Stimulated activated CD4-positive, alpha-beta T cell treated with anti-CD3 and anti-CD28 coated beads, Interleukin-15, amount 100 ng/mL, for 24 hours (primary cell): ENCODE data around the gene IL1RAP.
A peak's percentile ranks its signal among the peaks of the same experiment; 100 is the strongest.
"Not testable (repeated sequence)": the region's sequence is repeated elsewhere in the genome, so short reads cannot be mapped to it uniquely, and the experiment has no call there.

Source experiments
- DNase-seq: peaks from one replicate; pipeline ENCODE4 v3.0.0-alpha.2; 2020

IL1RAP gene, protein sequence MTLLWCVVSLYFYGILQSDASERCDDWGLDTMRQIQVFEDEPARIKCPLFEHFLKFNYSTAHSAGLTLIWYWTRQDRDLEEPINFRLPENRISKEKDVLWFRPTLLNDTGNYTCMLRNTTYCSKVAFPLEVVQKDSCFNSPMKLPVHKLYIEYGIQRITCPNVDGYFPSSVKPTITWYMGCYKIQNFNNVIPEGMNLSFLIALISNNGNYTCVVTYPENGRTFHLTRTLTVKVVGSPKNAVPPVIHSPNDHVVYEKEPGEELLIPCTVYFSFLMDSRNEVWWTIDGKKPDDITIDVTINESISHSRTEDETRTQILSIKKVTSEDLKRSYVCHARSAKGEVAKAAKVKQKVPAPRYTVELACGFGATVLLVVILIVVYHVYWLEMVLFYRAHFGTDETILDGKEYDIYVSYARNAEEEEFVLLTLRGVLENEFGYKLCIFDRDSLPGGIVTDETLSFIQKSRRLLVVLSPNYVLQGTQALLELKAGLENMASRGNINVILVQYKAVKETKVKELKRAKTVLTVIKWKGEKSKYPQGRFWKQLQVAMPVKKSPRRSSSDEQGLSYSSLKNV

DNA sequence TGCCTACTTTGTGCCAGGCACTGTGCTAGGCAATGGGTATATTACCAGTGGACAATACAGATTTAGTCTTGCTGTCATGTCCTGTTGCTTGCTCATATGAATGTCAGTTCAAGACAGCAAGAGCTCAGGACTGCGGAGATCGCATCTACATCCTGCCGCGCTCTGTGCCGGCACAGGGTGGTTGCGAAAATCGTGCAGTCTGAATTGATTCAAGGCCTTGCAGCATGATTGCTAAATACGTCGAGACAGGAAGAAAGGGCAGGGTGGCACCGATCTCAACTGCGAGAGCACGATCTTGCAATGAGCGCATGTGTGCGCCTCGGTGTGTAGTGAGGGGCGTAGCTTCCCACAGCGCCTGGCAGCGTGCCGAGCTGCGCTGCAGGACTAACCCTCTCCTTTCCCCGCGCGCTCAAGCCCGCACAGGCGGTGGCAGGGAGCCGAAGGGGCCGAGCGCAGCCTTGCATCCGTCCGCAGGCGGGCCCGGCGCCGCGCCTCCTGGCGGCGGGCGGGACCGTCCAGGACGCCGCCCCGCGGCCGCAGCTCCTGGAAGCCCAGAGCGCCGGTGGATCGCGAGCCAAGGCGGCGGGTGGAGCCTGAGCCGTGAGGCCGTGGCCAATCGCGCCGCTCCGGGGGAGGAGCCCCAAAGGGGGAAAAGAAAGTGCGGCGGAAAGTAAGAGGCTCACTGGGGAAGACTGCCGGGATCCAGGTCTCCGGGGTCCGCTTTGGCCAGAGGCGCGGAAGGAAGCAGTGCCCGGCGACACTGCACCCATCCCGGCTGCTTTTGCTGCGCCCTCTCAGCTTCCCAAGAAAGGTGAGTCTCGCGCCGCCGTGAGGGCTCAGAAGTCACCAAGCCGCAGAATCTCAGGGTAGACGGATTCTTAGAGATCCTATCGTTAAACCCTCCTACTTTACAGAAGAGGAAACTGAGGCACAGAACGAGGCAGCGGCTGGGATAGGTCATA, at the start of gene IL1RAP:
Gene IL1RAP, plus strand, starts transcription at position 677 of the 962 bp plus-strand sequence. CDS start 50,205 bp downstream, outside the sequence.
- peak; percentile 91 for DNase-seq

DNA sequence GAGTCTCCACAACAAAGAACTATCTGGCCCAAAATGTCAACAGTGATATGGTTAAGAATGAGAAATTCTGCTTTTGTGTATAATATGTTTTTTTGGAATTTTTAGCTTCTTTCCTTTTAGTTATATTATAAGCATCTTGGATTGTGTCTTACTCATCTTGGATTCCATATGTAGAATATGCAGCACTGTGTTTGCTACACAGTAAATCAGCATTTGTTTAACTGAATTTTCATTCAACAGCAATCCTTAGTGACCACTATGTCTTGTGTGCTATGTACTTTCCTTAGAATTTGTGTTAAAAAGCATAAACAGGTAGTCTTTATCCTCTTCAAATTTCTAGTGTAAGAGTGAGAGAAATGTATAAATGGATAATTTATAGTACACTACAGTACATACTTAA, 46.0 kb upstream of the IL1RAP start:
- no peak for DNase-seq

DNA sequence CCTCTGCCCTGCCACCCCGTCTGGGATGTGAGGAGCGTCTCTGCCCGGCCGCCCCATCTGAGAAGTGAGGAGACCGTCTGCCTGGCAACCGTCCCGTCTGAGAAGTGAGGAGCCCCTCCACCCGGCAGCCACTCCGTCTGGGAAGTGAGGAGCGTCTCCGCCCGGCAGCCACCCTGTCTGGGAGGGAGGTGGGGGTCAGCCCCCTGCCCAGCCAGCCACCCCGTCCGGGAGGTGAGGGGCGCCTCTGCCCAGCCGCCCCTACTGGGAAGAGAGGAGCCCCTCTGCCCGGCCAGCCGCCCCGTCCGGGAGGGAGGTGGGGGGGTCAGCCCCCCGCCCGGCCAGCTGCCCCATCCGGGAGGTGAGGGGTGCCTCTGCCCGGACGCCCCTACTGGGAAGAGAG, 40.6 kb upstream of the IL1RAP start:
- DNase-seq, result not testable (repeated sequence)

DNA sequence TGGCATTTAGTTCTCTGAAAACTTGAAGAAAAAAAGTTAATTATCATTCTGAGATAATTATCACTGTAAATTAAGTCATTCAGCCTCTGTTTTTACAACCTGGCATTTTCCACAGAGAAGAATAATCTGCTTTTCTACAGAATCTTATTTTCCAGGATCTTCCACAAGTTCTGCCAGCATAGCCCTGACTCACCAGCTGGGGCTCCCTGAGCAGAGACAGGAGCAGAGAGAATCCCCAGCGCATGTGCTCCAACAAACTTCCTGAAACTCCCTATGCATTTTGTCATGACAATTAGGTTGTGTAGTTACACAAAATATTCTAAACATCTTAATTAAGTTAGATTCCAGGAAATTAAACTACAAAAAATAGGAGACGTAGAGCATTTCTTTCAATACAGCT, 32.1 kb upstream of the IL1RAP start:
- no peak for DNase-seq

DNA sequence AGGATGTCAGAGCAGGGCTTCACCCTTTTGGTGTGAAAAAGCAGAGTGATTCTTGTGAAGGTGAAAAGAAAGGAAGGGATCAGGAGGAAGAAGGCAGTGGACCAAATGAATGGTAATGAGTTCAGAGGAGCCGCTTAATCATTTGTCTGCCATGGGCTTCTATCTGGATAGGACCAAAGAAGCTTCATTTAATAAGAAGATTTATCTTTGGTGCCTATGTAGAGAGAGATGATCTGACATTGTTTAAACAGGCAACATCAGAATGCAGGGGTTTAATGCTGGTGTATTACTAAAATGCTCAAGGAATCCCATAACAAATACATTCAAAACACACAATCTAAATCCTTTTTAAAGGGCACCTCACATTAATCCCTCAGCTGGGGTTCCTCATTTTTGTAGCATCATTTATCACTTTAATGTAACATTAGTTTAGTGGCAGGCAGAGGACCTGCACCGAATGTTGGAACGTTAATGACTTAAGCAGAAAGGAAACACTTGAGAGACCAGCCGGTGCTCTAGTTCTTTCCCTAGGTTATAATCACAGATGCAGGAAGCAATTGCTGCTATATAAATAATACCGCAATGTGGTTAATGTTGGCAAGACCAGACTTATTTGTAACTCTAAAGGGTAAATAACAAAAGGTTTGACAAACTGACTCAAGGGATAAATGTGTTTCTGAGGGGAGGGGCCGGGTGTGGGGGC, 27.9 kb upstream of the IL1RAP start:
- no peak for DNase-seq

DNA sequence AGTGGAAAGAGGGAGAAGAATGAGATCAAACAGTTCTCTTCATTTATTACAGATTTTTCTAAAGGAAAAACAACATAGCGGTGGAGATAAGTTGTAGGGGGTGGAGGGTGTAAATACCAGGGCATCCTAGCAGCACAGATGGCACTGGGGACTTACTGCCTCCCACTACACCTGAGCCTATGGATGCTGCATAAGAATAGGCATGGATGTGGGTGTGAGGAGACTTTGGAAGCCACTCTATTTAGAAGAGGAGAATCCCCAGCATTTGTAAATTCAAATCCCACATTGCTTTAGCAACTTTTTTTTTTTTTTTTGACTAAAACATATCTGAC, 27.4 kb upstream of the IL1RAP start:
- DNase-seq, result no peak

DNA sequence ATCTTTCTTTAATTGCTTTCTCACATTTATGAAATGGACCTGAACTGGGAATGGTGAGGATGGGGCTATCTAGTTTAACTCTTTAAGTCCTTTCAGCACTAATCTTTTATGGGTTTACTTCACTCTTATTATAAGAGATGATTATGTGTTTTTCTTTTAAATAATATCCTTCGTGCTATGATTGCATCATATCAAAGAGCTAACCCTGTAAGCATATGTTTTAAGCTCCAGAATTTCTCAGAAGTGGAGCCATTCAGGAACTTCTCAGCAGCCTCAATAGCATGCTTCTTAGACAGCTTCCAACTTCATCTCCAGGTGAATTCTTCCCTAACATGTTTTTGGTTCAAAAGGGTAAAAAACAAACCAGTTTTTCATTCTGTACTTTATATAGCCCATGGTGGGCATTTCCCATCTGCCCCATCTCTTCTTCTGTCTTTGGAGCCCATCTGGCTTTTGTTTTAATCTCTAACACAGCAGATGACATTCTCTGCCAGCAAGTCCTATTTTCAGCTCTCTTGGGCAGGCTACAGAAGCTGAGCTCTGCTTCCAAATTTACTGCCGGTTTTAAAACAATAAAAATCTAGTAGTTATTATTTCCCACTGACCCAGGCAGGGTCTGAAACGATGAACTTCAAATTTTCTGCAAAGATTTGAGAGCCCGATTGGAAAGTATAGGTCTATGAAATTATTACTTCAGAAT, 26.8 kb upstream of the IL1RAP start:
- no peak for DNase-seq

DNA sequence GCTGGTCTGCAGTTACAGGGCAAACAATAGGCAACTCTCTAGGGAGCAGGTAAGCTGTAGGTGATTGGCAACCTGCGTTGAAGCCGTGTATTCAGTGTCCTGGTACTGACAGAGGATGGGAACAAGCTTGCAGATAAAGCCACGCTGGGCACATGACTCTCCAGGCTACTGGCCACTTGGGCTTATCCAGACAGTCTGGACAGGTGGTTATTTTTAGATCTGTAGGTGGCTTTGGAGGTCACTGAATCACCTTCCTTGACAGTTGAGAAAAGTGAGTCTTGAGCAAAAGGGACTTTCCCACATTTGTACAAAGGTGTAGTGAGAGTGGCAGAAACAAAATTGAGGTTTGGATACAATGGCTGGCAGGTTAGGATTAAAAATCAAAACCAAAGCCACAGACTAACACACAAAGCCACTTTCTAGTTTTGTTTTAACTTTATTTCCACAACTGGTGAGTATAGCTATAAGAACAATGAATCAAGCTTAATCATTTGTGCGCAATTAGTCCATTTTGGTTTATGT, 22.3 kb upstream of the IL1RAP start:
- DNase-seq, result peak; percentile 29

DNA sequence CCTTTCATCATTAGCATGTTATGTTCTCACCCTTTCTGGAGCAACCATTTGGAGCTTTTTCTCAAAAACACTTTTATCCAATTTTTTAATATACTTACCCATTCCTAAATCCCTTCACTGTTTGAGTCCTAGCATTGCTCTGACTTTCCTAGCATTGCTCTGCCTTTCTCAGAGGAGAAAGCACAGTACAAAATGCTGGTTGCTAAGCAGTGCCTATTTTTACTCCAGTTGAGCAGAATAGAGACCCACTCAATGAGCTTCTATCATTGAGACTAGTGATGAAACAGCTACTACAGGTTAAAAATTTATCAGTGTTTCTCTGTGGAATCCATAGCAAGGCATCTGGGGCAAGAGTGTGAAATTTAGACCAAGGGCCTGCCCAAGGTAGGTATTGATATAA, 21.8 kb upstream of the IL1RAP start:
- no peak for DNase-seq

DNA sequence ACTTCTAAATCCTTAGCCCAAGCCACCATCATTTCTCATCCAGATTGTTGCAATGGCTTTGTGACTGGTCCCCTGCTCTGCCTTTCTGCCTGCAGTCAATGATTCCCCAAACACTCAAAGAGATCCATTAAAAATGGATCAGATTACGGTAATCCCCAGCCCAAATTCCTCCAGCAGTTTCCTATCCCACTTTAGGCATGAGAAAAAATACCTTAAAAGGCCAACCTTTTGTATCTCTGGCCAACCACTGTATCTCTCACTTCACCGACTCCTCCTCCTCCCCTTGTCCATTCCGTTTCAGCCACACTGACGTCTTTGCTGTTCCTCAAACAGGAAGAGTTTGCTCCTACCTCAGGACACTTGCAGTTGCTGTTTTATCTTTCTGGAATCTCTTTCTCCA, 20.9 kb upstream of the IL1RAP start:
- no peak for DNase-seq

DNA sequence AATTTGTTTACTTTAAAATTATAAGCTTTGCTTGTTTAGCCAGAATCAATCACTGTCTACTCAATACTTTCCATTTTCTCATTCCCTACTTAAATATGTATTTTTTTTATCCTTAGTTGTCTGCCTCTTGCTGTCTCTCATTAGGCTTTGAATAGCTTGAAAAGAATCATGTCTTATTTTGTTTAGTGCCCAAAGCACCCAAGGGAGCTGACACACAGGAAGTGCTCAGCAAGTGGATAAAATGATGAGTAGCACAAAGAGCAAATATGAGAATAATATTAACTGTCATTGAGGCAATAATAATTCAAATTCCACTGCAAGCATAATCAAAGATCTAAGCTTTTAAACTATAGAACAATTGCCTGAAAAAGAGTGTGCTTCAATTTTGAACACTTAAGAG, 19.0 kb upstream of the IL1RAP start:
- no peak for DNase-seq

DNA sequence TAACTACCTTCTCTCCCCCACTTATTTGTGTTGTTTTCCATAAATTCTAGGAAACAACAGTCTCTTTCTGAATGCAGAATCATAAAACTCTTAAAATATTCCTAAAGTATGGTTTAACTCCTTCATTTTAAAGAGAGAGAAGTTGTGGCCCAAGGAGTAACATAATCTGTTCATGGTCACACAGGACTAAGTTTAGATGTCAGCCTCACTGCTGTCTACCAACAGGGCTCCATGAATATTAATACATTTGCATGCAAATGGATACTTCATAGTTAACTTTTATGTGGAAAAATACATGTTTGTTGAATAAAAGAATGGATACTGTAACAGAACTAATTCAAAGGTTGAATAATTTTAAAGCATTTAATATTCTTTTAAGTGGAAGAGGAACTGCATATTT, 18.5 kb upstream of the IL1RAP start:
- no peak for DNase-seq

DNA sequence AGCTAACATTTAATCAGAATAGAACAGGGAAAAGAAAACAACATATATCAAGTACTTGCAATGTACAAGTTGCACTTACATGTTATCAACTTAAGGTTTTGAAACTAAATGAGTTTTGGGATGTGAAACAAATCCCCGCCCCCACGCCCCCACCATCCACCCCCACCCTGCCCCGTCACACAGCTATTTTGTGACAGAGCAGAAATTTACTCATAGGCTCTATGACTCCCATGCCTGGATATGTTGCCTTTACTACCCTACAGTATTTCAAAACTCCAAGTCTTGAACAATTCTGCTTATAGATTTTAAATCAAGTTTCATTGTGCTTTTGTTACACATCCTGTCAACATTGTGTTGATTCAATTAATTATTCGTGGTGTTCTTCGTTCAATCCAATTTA, 18.1 kb upstream of the IL1RAP start:
- DNase-seq, result peak; percentile 16

DNA sequence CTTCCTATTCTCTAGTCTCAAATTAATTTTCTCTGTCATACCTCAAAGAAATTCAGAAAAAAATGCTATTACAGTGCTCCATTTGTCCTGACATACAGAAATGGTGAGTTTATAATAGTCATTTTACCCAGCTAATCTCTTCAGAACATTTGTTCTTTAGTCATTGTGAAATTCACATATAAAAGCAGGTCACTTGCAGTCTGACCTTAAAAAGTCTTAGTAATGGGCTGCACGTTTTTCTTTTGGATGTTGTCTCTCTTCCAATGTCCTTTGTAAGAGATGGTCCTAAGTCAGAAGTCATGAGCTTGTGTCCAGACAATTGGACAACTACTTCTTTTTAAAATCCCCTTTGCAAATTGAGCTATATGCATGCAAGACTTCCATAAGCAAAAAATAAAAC, 17.0 kb upstream of the IL1RAP start:
- no peak for DNase-seq

DNA sequence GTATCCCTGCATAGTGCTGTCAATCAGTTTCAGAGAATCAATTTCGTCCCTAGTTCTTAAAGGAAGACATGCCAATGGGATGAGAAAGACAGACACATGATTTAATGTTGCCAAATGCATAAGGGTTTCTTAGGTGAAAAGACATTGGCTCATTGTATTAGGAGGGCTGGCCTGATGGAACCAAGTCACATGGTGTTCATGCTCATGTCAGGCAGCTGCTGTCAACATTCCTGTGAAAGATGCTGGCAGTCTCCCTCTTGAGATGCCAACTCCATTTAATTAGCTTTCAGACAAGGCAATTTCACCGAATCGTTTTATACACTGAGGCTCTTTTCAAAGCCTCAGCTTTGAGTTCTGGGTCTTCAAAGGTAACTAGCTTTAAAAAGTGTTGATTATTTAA, 16.1 kb upstream of the IL1RAP start:
- DNase-seq, result no peak

DNA sequence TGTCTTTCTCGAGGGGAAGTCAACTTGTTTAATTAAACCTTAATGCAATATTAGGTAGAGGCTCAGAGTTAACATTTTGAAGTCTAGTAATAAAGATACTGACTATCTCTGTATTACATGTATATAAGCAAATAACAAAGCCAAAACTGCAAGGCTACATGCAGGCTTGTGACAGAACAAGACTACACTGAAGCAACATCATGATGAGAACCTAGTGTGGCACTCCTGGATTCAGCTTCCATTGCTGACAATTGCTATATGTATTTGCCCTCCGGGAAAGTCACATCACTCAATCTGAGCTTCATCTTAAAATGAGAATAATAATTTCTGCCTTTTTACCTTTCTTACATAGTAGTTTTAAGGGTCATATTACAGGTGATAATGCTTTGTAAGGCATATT, 15.6 kb upstream of the IL1RAP start:
- DNase-seq, result no peak

DNA sequence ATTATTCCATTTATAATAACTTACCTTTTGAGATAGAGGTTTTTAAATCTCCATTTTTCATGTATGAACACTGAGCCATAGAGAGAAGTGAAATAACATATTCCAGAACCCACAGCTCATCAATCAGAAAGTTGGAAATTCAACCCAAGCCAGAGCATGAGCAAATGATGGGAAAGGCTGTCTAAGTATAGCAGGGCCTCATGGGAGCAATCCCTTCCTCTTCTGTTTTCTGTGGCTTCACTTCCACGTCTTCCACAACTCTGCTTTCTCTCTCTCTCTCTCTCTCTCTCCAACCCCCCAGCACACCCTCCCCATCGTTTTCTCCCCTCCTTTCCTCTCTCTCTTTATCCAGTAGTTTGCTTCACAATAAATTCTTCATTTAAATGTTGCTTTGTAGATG, 14.8 kb upstream of the IL1RAP start:
- no peak for DNase-seq

DNA sequence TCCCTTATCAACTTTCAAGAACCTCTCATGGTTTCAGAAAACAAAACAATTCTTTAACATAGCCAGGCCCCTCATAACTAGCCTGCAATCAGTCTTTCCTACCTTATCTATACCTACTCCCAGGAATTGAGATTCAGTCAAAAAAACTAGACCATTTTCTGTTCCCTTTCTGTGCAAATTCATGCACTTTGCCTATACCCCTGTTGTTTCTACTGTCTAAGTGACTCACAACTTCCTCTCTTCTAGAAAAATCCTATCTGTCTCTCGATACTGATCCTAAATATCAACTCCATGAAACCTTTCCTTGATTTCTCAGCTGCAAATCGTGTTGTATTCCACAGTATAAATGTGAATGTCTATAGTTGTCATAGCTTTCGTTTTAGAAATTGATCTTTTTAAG, 10.9 kb upstream of the IL1RAP start:
- no peak for DNase-seq

DNA sequence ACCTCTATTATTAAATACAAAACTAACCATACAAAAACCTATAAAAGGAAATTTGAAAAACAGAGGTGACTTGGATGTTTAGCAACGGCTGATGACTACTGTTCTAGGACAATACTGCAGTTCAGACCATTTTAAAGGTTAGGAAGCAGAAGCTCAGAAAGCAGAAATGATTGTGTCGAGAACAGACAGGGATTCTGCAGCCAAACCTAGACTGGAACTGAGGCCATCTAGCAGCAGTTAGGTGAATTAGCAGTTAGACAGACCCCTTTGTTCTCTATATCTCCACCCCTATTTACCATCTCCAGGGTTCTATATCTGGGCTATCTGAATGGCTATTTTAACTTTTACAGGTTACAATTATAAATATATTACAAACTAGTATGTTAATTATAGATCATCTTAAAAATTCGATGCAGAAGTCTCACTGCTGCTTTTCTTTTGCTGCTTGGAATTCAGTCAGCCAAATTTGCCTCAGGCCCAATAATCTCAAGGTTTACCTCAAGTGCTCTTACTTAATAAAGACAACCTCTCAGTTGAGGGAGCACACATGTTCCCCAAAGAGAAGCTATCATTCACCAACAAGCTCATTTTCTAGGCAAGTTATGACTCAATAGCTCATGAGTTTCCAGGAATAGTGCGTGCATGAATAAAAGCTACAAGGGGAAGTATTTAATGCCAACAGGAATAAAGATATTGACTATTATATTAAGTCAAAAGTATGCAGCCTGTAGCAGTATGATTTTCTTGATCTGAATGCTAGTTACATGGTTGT, 9.3 kb upstream of the IL1RAP start:
- no peak for DNase-seq

DNA sequence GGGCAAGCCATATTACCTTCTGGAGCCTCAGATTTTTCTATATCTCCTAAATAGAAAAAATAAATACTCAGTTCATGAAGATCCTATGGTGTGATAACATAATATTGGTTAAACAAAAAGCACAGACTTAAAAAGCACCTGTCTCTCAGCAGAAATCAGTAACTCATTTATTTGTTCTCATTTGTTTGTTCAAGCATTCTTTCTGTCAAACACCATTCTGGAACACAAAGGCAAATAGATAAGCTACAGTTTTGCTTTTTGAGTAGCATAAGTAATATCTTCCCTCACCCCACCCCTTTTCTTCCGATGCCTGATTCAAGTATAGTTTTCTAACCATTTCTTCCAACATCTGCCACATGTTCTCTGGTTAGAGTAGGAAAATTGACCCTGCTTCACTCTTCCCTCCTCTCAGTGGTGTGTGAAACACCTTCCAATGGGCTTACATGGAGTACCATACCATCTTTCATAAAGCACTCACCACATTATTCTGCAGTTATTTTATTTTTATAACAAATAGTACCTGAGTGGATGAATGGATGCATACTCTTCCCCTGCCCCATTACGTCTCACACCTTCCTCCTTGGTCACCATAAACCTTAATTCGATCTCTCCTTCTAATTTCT, 8.4 kb upstream of the IL1RAP start:
- no peak for DNase-seq

DNA sequence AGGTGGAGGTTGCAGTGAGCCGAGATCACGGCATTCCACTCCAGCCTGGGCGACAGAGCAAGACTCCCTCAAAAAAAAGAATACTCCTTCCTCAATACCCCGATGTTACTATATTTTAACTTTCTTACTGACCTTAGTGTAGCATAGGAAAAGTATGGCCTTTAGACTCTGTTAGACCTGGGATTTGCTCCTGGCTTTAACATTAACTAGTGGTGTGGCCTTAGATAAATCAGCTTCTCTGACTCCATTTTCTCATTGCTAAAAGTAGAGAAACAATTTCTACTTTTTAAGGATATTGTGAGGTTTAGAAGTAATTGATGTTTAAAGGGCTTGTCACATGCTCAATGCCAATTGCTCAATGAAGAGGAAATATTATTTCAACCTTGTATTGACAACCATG, 7.6 kb upstream of the IL1RAP start:
- no peak for DNase-seq
